GM18499 (cell line): ENCODE results near the gene NAPA.

ENCODE experiments used
- ATAC-seq: cut with Tn5 transposase; IDR thresholded peaks from one replicate; pipeline ENCODE4 v1.9.1; 2021; ENCODE audit warnings: moderate number of reproducible peaks; ENCODE audit not compliant: insufficient read depth, unreplicated experiment

NAPA gene

DNA sequence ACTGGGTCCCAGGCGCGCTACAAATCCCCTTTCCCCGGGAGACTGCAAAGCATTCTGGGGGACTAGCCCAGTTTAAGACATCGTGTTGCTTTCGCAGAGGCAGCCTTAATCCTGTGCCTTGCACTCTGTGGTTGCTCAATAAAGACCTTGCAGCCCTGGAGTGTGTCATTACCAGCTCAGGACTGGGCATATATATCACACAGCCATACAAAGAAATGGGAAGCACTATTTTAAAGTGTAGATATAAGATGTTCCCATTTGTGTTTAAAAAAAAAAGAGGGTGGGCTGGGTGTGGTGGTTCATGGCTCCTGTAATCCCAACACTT is 11.1 kb downstream of the NAPA start:
- ATAC-seq, result no peak

DNA sequence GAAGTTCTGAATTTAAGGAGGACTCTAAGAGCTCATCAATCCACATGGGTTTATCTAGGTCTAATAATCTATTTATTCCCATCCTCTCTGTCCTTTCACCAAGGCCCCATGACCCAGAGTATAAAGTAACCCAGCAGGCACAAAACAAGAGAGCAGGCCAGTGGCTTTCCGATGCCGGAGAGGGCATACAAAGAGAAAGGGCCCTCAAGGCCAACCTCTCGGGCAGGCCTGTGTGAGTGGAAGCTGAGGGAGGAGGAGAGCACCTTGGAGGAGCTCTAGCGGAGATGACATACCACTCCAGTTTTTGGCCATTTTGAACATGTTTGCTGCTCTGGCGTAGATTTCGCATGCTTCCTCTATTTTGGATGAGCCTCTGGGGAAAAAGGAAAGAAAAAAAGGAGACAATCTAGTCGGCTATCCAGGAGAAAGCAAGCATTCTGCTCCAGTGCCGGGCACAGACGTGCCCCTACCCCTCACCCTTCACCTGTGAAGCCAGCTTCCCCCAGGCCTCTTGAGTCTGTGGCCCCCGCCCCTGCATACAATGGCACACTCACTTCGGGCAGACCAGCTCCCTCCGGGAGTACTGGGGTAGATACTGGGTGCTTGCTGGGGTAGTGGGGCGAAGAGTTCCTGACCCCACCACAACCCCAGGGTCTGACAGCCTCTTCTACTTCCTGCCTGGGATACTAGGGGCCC is 11.6 kb downstream of the NAPA start:
- no peak for ATAC-seq

DNA sequence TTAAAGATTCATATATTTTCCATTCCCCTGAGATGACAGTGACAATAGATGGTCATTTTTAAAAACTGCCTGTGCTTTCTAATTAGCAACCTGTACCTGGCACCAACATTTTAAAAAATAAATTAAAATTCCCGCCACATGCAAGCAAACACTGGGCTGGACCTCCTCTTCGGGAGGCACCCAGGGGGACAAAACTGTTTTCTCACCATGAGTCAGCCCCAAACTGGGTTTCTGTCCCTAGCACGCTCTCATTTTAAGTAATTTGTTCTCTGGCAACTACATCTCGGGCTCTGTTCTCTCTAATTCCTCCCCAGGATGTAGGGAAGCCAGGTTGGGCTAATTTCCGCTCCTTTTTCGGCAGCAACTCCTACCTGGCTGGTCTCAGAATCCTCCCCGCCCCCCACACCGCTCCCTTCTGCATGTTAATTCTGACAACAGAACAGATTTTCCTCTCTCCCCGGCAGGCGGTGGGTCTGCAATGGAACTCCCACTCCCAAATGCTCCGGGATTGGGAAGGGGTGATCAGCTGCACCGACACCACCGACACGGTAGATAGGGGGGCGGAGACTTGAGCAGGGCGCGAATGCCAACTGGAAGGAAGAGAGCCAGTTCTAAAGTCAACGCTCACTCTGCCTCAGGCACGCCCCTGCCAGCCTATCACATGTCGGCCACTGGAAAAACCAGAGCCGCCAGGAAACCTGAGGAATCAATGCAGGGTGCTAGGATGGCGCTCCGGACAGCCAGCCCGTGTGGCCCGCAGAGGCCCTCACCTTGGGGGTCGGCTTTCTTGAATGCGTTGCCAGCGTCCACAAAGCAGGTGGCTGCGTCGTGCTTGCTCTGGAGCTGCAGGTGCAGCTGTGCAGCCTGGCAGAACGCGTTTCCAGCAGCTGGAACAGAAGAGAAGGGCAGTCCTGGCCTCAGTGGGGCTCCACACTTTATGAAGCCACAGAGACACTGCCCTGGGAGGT is 14.7 kb downstream of the NAPA start:
- ATAC-seq, result no peak

DNA sequence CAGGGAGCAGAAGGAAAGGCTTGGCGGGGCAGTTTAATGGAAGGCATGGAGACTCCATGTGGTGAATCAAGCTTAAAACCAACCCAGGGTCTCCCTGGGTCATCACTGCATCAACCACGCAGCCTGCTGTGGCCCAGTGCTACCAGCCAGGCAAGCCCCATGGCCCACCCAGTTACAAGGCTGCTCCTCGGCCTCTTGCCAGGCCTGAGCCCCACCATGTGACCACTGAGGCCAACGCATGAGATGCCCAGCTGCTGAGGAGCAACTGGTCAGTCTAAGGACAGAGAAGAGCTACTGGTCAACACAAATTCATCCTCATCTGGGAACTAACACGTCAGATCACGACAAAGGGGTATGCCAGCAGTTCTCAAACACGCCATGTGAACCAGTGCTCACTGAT is 15.5 kb downstream of the NAPA start:
- ATAC-seq, result no peak

DNA sequence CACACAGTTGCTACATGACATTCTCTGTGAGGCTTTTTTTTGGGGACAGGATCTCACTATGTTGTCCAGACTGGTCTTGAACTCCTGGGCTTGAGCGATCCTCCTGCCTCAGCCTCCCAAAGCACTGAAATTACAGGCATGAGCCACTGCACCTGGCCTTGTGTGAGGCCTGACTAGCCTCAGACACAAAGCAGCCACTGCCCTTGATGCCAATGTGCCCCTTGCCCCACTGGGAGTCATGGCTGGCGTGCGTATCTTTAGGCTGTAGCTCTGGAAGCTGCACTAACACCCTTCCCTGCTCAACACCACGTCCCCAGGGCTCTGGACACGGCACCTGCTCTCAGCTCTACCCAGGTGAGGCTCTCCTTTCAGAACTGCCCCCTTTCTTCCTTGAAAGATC is 16.3 kb downstream of the NAPA start:
- no peak for ATAC-seq

DNA sequence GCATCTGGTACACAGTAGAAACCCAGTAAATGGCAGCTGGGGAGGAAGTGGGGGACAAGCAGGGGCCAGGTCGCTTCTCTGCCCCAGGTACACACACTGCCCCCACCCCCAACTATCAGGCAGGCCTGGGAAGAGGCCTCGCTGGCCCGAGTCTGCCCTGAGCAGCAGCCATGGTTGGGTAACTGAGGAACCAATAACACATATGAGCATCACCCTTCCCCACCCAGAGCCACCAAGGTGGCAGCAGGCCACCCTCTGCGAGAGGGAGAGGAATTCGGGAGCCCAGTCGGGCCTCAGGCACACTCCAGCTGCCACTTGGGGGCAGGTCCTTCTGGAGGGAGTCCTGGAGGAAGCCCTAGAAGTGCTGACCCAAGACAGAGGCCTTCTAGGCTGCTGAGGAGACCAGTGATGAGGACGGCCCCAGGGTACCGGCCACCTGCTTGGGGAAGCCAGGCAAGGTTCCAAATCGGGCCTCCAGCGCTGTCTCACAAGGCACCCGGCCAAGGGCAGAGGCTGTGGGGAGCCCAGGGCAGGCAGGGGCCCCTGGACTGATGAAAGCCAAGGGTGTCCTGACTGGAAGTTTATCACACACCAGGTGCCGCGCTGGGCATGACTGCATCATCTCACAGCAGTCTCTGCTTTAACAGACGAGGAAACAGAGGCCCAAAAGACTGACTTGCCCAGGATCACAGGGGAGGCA is 16.9 kb downstream of the NAPA start:
- ATAC-seq, result no peak

DNA sequence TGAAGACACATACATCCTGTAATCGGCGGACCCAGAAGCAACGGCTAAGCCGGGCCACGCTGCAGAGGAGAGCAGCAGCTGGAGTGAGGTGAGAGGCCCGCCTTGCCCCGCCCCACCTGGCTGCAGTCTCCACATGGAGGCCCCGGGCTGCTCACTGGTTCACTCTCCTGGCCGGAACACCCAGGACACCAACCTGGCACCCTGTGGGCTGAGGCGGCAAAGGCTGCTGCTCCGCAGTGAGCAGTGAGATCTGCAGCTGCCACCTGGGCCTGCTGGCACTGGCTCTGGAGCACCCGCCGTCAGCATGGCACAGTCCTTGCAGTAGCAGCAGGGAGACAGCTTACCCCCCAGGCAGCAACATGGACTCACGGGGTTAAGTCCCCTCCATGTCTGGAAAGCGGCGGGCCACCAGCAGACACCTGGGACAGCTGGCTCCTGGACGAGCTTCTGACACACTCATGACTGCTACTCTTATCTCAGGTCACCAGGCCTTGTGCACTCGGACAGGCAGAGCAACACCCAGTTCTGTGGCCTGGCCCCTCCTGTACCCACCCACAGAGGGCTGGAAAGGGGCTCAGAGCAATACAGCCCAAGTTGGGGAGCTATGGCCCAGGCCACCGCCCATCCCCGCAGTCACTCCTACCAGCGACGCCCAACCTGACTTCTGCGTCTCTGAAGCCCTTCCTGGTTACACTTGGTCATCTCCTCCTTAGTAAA is 17.7 kb downstream of the NAPA start:
- ATAC-seq, result no peak

DNA sequence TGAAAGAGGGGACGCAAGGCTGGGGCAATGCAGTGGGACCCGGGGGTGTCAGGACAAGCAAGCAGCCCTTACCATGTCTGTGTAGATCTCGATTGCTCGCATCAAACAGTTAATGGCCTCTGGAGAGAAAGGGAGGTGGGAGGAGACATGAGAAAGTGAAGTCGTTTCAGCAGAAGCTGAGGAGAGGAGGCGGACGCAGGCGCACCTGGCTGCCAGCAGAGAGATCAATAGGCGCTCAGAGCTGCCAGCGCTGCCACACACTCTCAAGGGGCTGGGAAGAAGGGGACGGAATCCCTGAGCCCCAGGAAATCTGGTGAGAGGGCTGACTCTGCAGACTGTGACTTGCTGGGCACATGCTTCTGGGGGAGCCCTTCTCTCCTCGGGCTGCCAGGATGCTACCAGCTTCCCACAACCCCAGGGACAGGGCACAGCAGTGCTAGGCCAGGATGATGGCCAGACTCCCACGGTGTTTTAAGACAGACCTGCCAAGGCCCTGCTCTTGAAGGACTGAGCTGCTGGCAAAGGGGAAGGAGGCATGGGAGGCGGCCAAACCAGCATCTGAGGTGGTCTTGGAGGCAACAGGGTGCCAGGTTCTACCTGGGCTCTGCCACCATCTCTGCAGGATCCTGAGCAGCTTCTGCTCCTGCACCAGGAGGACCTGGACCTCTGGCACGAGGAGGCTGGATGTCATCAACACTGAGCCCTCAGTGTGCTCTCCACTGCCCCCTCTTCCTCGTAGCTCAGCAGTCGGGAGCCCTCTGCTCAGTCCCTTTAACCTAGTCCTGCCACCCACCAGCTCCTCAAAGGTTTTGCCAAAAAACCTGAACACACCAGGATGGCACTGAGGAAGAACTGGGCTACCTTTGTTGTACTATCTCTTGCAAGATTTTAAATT is 19.1 kb downstream of the NAPA start:
- ATAC-seq, result no peak

DNA sequence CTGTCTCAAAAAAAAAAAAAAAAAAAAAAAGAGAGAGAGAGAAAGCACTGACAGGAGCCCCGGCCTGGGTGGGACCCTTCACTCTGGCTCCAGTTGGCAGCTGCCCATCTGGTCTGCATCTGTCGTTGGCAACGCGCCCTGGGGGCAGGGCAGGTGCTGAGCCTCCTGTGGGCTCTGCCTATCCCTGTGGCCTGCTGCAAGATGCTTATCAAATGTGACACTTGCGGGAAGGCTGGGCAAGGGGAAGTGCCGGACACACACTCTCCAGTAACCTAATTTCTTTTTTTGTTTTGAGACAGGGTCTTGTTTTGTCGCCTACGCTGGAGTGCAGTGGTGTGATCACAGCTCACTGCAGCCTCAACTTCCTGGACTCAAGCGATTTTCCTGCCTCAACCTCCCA is 20.1 kb downstream of the NAPA start:
- no peak for ATAC-seq

DNA sequence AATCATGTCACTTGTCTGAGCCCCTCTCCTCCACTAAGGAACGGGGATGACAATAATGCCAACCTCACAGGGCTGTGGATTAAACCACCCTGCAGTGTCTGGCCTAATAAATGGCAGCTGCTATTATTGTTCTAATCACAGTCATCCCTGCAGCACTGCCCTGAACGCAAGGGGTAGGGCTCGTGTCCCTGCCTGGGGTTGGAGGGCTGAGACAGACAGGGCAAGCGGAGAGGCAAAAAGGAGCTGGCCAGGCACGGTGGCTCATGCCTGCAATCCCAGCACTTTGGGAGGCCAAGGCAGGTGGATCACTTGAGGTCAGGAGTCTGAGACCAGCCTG is 20.7 kb downstream of the NAPA start:
- no peak for ATAC-seq

DNA sequence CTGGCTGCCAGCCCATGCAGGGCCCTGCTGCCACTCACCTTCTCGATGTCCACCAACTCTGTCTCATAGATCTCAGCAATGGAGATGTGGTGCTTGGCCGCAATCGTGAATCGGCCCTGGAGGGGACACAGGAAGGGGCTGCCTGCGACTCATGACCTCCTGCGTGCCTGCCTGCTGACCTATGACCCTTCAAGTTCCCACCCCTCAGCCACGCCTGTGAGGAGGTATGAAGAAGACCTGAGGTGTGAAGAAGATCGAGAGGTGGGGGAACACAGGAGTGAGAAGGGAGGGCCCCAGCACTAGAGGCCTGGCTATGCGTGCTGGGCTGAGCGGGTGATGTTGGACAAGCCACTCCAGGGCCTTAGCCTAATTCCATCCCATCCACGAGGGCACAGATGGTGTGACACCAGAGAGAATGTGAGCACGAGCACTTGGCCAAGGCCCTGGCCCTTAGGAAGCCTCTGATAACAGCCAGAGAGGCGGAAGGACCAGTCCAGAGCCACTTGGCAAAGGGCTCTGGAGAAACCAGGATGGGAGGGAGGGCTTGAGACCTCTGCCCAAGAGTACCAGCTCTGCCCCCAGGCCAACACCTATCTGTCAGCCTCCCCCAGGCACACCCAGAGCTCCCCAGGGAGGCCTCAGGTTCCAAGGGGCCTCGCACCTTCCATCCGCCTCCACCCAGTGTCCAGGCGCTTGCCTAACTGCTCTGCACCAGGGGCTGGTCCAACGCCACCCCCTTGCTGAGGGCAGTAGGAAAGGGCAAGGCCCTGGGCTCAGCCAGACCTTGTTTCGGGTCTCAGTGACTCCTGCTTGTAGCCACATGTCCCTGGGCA is 21.3 kb downstream of the NAPA start:
- ATAC-seq, result no peak

DNA sequence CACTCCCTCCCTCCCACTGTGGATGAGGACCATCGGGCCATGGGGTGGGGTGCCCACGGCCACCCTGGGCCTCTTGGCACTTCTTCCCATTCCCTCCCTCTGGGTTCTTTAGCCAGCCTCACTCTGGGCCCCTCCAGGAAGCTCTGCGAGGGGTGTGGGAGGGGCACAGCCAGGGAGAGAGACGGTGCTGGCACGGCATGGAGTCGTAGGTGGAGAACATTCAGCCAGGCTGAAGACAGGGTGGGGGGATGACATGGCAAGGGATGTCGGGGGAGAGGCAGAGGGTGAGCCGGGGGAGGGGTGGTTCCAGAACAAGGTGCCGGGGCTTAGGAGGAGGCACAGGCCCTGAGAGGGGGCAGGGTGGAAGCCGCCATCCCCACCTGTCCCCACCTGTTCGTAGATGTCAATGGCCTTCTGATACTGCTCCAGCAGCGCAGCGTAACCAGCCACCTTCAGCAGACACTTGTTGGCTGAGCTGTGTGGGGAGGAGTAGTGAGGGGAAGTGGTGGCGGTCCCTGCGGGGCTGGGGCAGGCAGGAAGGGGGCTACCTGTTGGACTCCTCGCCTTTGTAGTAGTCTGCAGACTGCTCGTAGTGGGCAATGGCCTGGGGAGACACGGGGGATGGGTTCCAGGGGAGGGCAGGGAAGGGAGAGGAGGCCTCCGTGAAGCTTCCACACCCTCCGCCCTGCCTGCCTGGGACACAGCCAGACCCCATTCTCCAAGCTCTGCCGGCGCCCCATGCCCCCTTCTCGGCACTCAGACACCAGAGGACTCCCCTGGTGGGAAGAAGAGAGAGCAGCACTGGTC is 22.1 kb downstream of the NAPA start:
- ATAC-seq, result no peak

DNA sequence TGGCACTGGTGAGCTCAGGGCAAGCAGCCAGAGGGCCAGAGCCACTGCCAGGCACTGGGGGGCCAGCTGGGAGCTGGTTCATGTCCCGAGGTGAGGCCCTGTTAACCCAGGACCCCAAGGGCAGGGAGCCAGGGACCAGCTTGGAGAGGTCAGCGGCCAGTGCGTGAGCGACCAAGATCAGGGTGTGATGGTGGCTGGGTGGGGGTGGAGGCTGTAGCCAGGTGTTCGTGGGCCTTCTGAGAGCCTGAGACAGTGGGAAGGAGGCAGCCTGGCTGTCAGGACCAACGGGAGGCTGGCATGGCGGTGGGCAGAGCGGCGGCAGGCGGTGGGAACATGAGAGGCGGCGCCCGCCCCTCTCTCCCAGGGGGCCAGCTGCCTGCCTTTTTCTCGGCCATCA is 22.7 kb downstream of the NAPA start:
- ATAC-seq, result no peak

DNA sequence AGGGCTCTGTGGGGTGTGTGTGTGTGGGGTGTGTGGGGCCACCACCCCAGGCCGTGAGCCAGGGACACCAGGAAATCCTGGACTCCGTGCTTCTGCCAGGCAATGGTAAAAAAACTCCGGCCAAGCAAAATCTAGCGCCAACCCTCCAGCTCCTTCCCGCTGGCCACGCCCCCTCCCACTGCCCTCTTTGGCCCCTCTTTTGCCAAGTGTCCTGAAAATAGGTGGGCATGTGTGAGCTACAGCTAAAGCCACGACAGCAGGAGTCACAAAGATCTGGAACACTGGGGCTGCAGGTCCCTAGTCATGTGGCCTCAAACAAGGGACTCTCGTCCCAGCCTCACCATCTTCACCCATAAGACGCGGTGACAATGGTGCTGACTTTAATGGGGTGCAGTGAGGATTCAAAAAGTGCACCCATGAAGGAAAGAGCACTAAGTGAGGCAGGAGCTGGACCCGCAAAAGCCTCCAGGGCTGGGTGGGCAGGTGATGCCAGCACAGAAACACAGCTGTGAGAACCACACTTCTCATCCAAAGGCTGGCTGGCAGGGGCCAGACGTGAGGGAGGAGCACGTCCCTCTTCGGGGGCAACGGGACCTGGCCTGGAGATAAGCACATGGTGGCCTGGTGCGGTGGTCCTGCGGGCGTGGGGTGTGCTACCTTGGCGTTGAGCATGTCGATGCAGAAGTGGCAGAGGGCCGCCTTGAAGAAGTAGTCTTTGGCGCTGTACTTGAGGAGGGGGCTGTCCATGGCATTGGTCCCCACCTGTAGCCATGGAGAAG is 23.3 kb downstream of the NAPA start:
- ATAC-seq, result no peak

DNA sequence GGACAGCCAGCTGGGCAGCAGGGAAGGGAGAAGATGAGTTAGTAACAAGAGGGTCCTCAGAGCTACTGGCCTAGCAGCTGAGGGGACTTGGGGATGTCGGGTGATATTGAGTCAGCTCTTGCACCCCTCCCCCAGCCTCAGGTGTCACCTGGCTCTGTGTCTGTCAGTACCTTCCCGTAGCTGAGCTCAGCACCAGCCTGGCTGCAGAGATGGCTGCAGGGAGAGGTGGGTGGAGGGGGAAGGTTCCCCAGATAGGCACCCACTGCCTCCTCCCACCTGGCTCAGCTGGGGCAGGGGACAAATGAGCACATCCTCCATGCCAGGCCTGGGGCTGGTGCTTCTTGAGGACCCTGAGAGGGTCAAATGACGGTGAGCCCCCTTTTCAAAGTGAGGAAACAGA is 24.0 kb downstream of the NAPA start:
- no peak for ATAC-seq

DNA sequence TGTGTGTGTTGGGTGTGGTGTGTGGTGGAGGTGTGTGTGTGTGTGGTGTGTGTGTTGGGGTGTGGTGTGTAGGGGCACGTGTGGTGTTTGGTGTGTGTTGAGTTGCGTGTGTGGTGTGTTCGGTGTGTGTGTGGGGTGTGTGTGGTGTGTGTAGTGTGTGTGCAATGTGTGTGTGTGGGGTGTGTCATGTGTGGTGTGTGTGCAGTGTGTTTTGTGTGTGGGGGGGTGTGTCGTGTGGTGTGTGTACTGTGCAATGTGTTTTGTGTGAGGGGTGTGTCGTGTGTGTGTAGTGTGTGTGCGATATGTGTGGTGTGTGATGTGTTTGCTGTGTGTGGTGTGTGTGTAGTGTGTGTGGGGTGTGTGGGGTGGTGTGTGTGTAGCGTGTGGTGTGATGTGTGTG is 24.8 kb downstream of the NAPA start:
- ATAC-seq, result no peak
